PC-9 (cell line): ENCODE data around the gene POU2F3.

Source experiments
- EZH2 ChIP-seq: fragments of 200-600 bp; sonication (generic); IDR thresholded peaks from 2 replicates; pipeline ENCODE4 v1.8.0; 2017; ENCODE audit warnings: antibody characterized with exemption, low read depth
- TF ChIP-seq, protein P1 (sequence below): fragments of 200-600 bp; sonication (generic); conservative IDR thresholded peaks from 2 replicates; pipeline ENCODE4 v1.6.1; 2017; ENCODE audit warnings: mixed run types, antibody characterized with exemption, mild to moderate bottlenecking, moderate library complexity

DNA sequence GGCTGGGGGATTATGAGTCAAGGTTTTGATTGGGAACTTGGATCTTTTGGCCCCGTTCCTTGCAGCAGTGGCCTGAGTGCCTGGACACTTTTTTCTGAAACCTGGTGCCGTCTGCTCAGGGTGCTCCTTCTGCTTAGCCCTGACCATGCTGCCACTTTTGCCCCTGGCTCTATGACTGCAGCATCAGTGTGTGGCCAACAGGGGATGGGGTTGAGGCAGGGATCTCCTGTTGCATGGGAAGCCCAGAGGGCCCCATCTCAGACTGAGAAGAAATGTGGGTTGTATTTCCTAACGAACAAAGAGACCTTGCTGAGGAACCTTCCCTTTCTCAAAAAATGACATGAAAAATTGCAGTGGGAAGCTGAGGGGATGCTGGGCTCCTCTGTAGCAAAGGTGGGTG lies 18.7 kb downstream of the POU2F3 start:
- TF ChIP-seq, protein P1, sequence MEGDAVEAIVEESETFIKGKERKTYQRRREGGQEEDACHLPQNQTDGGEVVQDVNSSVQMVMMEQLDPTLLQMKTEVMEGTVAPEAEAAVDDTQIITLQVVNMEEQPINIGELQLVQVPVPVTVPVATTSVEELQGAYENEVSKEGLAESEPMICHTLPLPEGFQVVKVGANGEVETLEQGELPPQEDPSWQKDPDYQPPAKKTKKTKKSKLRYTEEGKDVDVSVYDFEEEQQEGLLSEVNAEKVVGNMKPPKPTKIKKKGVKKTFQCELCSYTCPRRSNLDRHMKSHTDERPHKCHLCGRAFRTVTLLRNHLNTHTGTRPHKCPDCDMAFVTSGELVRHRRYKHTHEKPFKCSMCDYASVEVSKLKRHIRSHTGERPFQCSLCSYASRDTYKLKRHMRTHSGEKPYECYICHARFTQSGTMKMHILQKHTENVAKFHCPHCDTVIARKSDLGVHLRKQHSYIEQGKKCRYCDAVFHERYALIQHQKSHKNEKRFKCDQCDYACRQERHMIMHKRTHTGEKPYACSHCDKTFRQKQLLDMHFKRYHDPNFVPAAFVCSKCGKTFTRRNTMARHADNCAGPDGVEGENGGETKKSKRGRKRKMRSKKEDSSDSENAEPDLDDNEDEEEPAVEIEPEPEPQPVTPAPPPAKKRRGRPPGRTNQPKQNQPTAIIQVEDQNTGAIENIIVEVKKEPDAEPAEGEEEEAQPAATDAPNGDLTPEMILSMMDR: no peak; the same call in 1 of the 2 replicates
- TF ChIP-seq EZH2: no peak
